Fibroblast of the conjunctiva (primary cell): ENCODE data around the gene NAA80.

ENCODE experiments used
- DNase-seq: peaks from one replicate; pipeline ENCODE4 v3.0.0-alpha.2; 2010; ENCODE audit warnings: low read depth

The NAA80 gene

GRCh38 chr3:50327943-50328691 is 28.9 kb upstream of the NAA80 start, which contains the start of gene TUSC2:
TSS of gene TUSC2 (minus strand) at chr3:50328223. CDS start at chr3:50328099, 124 bp downstream.
- peak; percentile 93 for DNase-seq

GRCh38 chr3:50327129-50327528 is 27.9 kb upstream of the NAA80 start:
- no peak for DNase-seq

GRCh38 chr3:50326182-50326541 is 27.0 kb upstream of the NAA80 start:
- DNase-seq: no peak

- no peak for DNase-seq
Observed at GRCh38 chr3:50325497-50326181, 26.4 kb upstream of the NAA80 start.

- no peak for DNase-seq
Observed at GRCh38 chr3:50325113-50325480, 25.9 kb upstream of the NAA80 start.

- peak; percentile 49 for DNase-seq
Observed at GRCh38 chr3:50324351-50325112, 25.3 kb upstream of the NAA80 start.

- no peak for DNase-seq
Observed at GRCh38 chr3:50323614-50324199, 24.5 kb upstream of the NAA80 start.

GRCh38 chr3:50323092-50323600 is 23.9 kb upstream of the NAA80 start:
- no peak for DNase-seq

- no peak for DNase-seq
Observed at GRCh38 chr3:50322386-50323091, 23.3 kb upstream of the NAA80 start, which contains the start of gene HYAL2. TSS of gene HYAL2 (minus strand) at chr3:50322745. CDS start at chr3:50320489, 2,256 bp downstream.

GRCh38 chr3:50322115-50322385 is 22.8 kb upstream of the NAA80 start:
- no peak for DNase-seq

GRCh38 chr3:50321336-50322114 is 22.3 kb upstream of the NAA80 start:
- peak; percentile 70 for DNase-seq

- DNase-seq: peak; percentile 28
Observed at GRCh38 chr3:50320853-50321335, 21.7 kb upstream of the NAA80 start.

GRCh38 chr3:50319894-50320625 is 20.9 kb upstream of the NAA80 start:
- DNase-seq: no peak

- no peak for DNase-seq
Observed at GRCh38 chr3:50319181-50319893, 20.1 kb upstream of the NAA80 start.

- DNase-seq: no peak
Observed at GRCh38 chr3:50318615-50319014, 19.4 kb upstream of the NAA80 start.

- no peak for DNase-seq
Observed at GRCh38 chr3:50318163-50318562, 19.0 kb upstream of the NAA80 start.

GRCh38 chr3:50317300-50317699 is 18.1 kb upstream of the NAA80 start:
- DNase-seq: no peak

- no peak for DNase-seq
Observed at GRCh38 chr3:50316657-50317242, 17.5 kb upstream of the NAA80 start.

GRCh38 chr3:50314816-50315215 is 15.6 kb upstream of the NAA80 start:
- DNase-seq: no peak
